ENCODE data around the gene GALNT6.
"Not testable (repeated sequence)": the region's sequence is repeated elsewhere in the genome, so short reads cannot be mapped to it uniquely, and the experiment has no call there.

The GALNT6 gene

GRCh38 chr12:51357374-51358047 is 33.7 kb downstream of the GALNT6 start:
- Histone ChIP-seq H3K9ac (ENCODE audit: low read length) (no peak overlapping the region), H3K4me3 (ENCODE audit: low read length) (no peak overlapping the region)

GRCh38 chr12:51351913-51352532 is 39.2 kb downstream of the GALNT6 start:
- Histone ChIP-seq H3K36me3 (ENCODE audit: control insufficient read depth, insufficient read depth, low read length) (no peaks in the 10 kb centered on the region), H3K9ac (ENCODE audit: low read length) (no peak overlapping the region)

More at GRCh38 chr12:51357374-51358047, 33.7 kb downstream of the GALNT6 start:
- Histone ChIP-seq H3K36me3 (ENCODE audit: control insufficient read depth, insufficient read depth, low read length) (no peaks in the 10 kb centered on the region), H3K27ac (ENCODE audit: low read depth, low read length) (no peak overlapping the region), H3K4me1 (ENCODE audit: control insufficient read depth, insufficient read depth, low read length) (no peaks in the 10 kb centered on the region), H3K27me3 (ENCODE audit: control insufficient read depth, insufficient read depth, low read length) (no peaks in the 10 kb centered on the region)

GRCh38 chr12:51349026-51349425 is 42.2 kb downstream of the GALNT6 start:
- Histone ChIP-seq H3K27me3 (ENCODE audit: control insufficient read depth, insufficient read depth, low read length) (no peaks in the 10 kb centered on the region), H3K9ac (ENCODE audit: low read length) (no peak overlapping the region), H3K4me3 (ENCODE audit: low read length) (no peak overlapping the region), H3K27ac (ENCODE audit: low read depth, low read length) (no peak overlapping the region), H3K36me3 (ENCODE audit: control insufficient read depth, insufficient read depth, low read length) (no peaks in the 10 kb centered on the region), H3K4me1 (ENCODE audit: control insufficient read depth, insufficient read depth, low read length) (no peaks in the 10 kb centered on the region)

More at GRCh38 chr12:51351913-51352532, 39.2 kb downstream of the GALNT6 start:
- no peaks in the 10 kb centered on the region for H3K4me1 ChIP-seq (ENCODE audit: control insufficient read depth, insufficient read depth, low read length)
- H3K27ac ChIP-seq (ENCODE audit: low read depth, low read length): no peak overlapping the region
- no peak overlapping the region for H3K4me3 ChIP-seq (ENCODE audit: low read length)
- H3K27me3 ChIP-seq (ENCODE audit: control insufficient read depth, insufficient read depth, low read length): no peaks in the 10 kb centered on the region

GRCh38 chr12:51348116-51348515 is 43.1 kb downstream of the GALNT6 start:
- no peaks in the 10 kb centered on the region for H3K27me3 ChIP-seq (ENCODE audit: control insufficient read depth, insufficient read depth, low read length)
- H3K27ac ChIP-seq (ENCODE audit: low read depth, low read length): no peak overlapping the region
- H3K9ac ChIP-seq (ENCODE audit: low read length): no peak overlapping the region
- no peaks in the 10 kb centered on the region for H3K36me3 ChIP-seq (ENCODE audit: control insufficient read depth, insufficient read depth, low read length)
- H3K4me3 ChIP-seq (ENCODE audit: low read length): no peak overlapping the region
- H3K4me1 ChIP-seq (ENCODE audit: control insufficient read depth, insufficient read depth, low read length): no peaks in the 10 kb centered on the region

GRCh38 chr12:51346581-51346980 is 44.6 kb downstream of the GALNT6 start, which contains the start of gene CELA1:
TSS of gene CELA1 (minus strand) at chr12:51346679. CDS start at chr12:51346638, 41 bp downstream.
- Histone ChIP-seq H3K27ac (ENCODE audit: low read depth, low read length) (no peak within 1 kb of the TSS), H3K4me3 (ENCODE audit: low read length) (no peak within 1 kb of the TSS), H3K4me1 (ENCODE audit: control insufficient read depth, insufficient read depth, low read length) (no peaks in the 10 kb centered on the region), H3K27me3 (ENCODE audit: control insufficient read depth, insufficient read depth, low read length) (no peaks in the 10 kb centered on the region), H3K36me3 (ENCODE audit: control insufficient read depth, insufficient read depth, low read length) (no peaks in the 10 kb centered on the region), H3K9ac (ENCODE audit: low read length) (no peak within 1 kb of the TSS)

- no peak overlapping the region for H3K4me3 ChIP-seq (ENCODE audit: low read length)
- no peaks in the 10 kb centered on the region for H3K27me3 ChIP-seq (ENCODE audit: control insufficient read depth, insufficient read depth, low read length)
- no peak overlapping the region for H3K9ac ChIP-seq (ENCODE audit: low read length)
- no peaks in the 10 kb centered on the region for H3K4me1 ChIP-seq (ENCODE audit: control insufficient read depth, insufficient read depth, low read length)
- no peak overlapping the region for H3K27ac ChIP-seq (ENCODE audit: low read depth, low read length)
- no peaks in the 10 kb centered on the region for H3K36me3 ChIP-seq (ENCODE audit: control insufficient read depth, insufficient read depth, low read length)
Measured at GRCh38 chr12:51345681-51346080, 45.5 kb downstream of the GALNT6 start.

GRCh38 chr12:51343201-51343600 is 48.0 kb downstream of the GALNT6 start:
- Histone ChIP-seq H3K27me3 (ENCODE audit: control insufficient read depth, insufficient read depth, low read length) (no peaks in the 10 kb centered on the region), H3K36me3 (ENCODE audit: control insufficient read depth, insufficient read depth, low read length) (no peaks in the 10 kb centered on the region), H3K4me1 (ENCODE audit: control insufficient read depth, insufficient read depth, low read length) (no peaks in the 10 kb centered on the region), H3K4me3 (ENCODE audit: low read length) (no peak overlapping the region), H3K27ac (ENCODE audit: low read depth, low read length) (no peak overlapping the region), H3K9ac (ENCODE audit: low read length) (no peak overlapping the region)

GRCh38 chr12:51342416-51342815 is 48.8 kb downstream of the GALNT6 start:
- Histone ChIP-seq H3K27me3 (ENCODE audit: control insufficient read depth, insufficient read depth, low read length) (no peaks in the 10 kb centered on the region), H3K27ac (ENCODE audit: low read depth, low read length) (no peak overlapping the region), H3K9ac (ENCODE audit: low read length) (no peak overlapping the region), H3K4me1 (ENCODE audit: control insufficient read depth, insufficient read depth, low read length) (no peaks in the 10 kb centered on the region), H3K4me3 (ENCODE audit: low read length) (no peak overlapping the region), H3K36me3 (ENCODE audit: control insufficient read depth, insufficient read depth, low read length) (no peaks in the 10 kb centered on the region)

GRCh38 chr12:51341251-51342007 is 49.8 kb downstream of the GALNT6 start:
- no peak overlapping the region for H3K9ac ChIP-seq (ENCODE audit: low read length)
- H3K27ac ChIP-seq (ENCODE audit: low read depth, low read length): no peak overlapping the region
- no peaks in the 10 kb centered on the region for H3K27me3 ChIP-seq (ENCODE audit: control insufficient read depth, insufficient read depth, low read length)
- H3K36me3 ChIP-seq (ENCODE audit: control insufficient read depth, insufficient read depth, low read length): no peaks in the 10 kb centered on the region
- H3K4me1 ChIP-seq (ENCODE audit: control insufficient read depth, insufficient read depth, low read length): no peaks in the 10 kb centered on the region
- no peak overlapping the region for H3K4me3 ChIP-seq (ENCODE audit: low read length)

- Histone ChIP-seq H3K27me3 (ENCODE audit: control insufficient read depth, insufficient read depth, low read length) (no peaks in the 10 kb centered on the region), H3K4me1 (ENCODE audit: control insufficient read depth, insufficient read depth, low read length) (no peaks in the 10 kb centered on the region), H3K4me3 (ENCODE audit: low read length) (no peak overlapping the region), H3K27ac (ENCODE audit: low read depth, low read length) (no peak overlapping the region), H3K9ac (ENCODE audit: low read length) (no peak overlapping the region), H3K36me3 (ENCODE audit: control insufficient read depth, insufficient read depth, low read length) (no peaks in the 10 kb centered on the region)
Measured at GRCh38 chr12:51339750-51340149, 51.5 kb downstream of the GALNT6 start.

- not testable (repeated sequence) for H3K9ac ChIP-seq (ENCODE audit: low read length); H3K36me3 ChIP-seq (ENCODE audit: control insufficient read depth, insufficient read depth, low read length); H3K4me1 ChIP-seq (ENCODE audit: control insufficient read depth, insufficient read depth, low read length)
Measured at GRCh38 chr12:51337336-51337735, 53.9 kb downstream of the GALNT6 start.

GRCh38 chr12:51335931-51336330 is 55.3 kb downstream of the GALNT6 start:
- Histone ChIP-seq H3K27me3 (ENCODE audit: control insufficient read depth, insufficient read depth, low read length) (no peaks in the 10 kb centered on the region), H3K4me3 (ENCODE audit: low read length) (no peak overlapping the region), H3K4me1 (ENCODE audit: control insufficient read depth, insufficient read depth, low read length) (no peaks in the 10 kb centered on the region), H3K27ac (ENCODE audit: low read depth, low read length) (no peak overlapping the region), H3K9ac (ENCODE audit: low read length) (no peak overlapping the region), H3K36me3 (ENCODE audit: control insufficient read depth, insufficient read depth, low read length) (no peaks in the 10 kb centered on the region)

More at GRCh38 chr12:51337336-51337735, 53.9 kb downstream of the GALNT6 start:
- not testable (repeated sequence) for H3K4me3 ChIP-seq (ENCODE audit: low read length); H3K27me3 ChIP-seq (ENCODE audit: control insufficient read depth, insufficient read depth, low read length); H3K27ac ChIP-seq (ENCODE audit: low read depth, low read length)
